DOHH2 (cell line): ENCODE measurements around the gene KDM6A.

Experiments used
- EZH2phosphoT487 ChIP-seq: fragments of 200-600 bp; sonication (generic); IDR thresholded peaks from 2 replicates; pipeline ENCODE4 v1.6.1; 2017; ENCODE audit warnings: borderline replicate concordance, mild to moderate bottlenecking, antibody characterized with exemption, low read length, moderate library complexity, mixed read lengths
- TF ChIP-seq, protein P1 (sequence below): fragments of 200-600 bp; sonication (generic); IDR thresholded peaks from one replicate; pipeline ENCODE4 v1.5.1; 2014; ENCODE audit warnings: antibody characterized with exemption, mild to moderate bottlenecking, low read depth, low read length; ENCODE audit not compliant: poor library complexity, severe bottlenecking

DNA sequence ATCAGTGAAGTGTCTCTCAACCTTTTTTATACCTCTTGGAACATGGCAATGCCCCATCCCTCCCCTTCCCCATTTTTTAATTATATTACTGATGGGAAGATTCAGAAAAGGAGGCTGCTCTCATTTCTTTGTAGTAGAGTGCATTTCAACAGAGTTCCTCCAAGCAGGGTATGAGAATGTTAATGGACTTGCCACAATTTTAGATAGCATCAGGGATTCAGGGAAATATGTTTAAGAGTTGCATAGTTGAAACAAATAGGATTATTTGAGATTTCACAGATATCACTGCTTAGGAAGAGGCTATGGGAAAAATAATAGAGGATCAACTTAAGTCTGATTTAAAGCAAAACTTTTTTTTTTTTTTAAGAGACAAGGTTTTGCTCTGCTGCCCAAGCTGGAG is 281.5 kb downstream of the KDM6A start:
- no peak for TF ChIP-seq EZH2phosphoT487
- TF ChIP-seq, protein P1, sequence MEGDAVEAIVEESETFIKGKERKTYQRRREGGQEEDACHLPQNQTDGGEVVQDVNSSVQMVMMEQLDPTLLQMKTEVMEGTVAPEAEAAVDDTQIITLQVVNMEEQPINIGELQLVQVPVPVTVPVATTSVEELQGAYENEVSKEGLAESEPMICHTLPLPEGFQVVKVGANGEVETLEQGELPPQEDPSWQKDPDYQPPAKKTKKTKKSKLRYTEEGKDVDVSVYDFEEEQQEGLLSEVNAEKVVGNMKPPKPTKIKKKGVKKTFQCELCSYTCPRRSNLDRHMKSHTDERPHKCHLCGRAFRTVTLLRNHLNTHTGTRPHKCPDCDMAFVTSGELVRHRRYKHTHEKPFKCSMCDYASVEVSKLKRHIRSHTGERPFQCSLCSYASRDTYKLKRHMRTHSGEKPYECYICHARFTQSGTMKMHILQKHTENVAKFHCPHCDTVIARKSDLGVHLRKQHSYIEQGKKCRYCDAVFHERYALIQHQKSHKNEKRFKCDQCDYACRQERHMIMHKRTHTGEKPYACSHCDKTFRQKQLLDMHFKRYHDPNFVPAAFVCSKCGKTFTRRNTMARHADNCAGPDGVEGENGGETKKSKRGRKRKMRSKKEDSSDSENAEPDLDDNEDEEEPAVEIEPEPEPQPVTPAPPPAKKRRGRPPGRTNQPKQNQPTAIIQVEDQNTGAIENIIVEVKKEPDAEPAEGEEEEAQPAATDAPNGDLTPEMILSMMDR, result no peak
